ENCODE data around the gene SLU7. TPM values are rescaled to one million over a fixed set of nuclear protein-coding genes. Genes with fewer than 3 reads are reported as not detected.

SLU7 gene
- polyA plus RNA-seq (2013), result 67.9 TPM

DNA sequence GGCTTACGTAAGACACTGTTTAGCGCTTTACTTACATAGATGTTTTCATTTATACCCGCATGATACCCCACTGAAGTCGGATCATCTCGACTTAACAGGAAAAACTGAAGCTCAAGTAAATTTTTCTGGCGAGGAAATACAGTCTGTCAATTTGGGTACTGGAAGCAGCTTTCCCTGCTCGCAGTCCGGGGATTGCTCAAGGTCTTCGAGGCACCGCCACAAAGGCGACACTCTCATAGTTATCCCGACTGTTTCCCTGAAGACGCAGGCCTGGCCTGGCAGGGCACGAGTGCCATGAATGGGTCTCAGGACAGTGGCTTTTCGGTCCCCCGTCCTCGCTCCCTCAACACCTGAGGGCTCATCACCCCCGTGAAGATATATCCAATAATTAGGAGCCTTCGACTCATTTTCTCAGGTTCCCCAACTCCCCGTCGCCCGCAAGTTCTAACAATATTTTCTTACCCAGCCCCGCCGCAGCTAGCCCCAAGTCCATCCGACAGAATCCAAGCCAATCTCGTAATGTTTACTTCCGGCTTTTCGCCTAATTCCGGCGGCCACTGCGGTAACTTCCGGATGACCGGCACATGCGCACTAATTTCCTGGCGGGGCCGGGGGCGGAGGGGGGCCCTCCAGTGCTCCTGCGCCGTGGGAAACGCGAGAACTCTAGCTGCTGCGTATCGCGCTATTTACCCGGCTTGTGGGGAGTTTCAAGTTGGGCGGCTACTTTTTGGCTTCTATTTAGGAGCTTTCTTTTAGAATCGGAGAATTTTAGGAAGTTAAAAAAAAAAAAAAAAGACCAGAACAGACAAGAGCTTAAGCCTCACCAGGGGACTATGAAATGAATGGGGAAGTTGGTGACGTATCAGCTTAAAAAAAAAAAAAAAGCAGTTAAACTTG, at the start of gene SLU7:
TSS of gene SLU7 (minus strand) at position 521 of the 897 bp plus-strand sequence. CDS start 3,787 bp downstream, outside the sequence.
- no peaks in the 10 kb centered on the region for H3K9me3 ChIP-seq (ENCODE audit: control extremely low read depth in 1 of 5, control insufficient read depth in 4 of 5, insufficient read depth in 2 of 5, low read depth in 1 of 5, low read length in 4 of 5)
- DNase-seq, result peak; percentile 98 to 99 (median 99)
- H3K4me3 ChIP-seq (ENCODE audit: control insufficient read depth in 1 of 7, extremely low read depth in 1 of 7, insufficient read depth in 4 of 7, low read depth in 2 of 7, low read length in 6 of 7), result peak within 1 kb of the TSS; percentile 65 to 99 (median 96)
- ChIA-PET POLR2A (interaction anchor here (1.0 to 1.6 kb wide), 2 partner anchors 26 to 49 kb away, joined by 4 to 6 read pairs; no protein-coding TSS in a partner anchor), CTCF (interaction anchor here (0.6 to 3.2 kb wide), 6 partner anchors 10 to 25 kb away, joined by 3 to 8 read pairs (median 4); no protein-coding TSS in a partner anchor)
- under 1% methylated on average over 43 of the region's 48 CpGs for WGBS (ENCODE audit: insufficient coverage)
- H3K36me3 ChIP-seq (ENCODE audit: control insufficient read depth in 4 of 4, insufficient read depth in 4 of 4, low read length in 3 of 4), result peaks cover 3 to 12% (median 8%) of the 10 kb centered on the region in 4 experiments
- H3K27ac ChIP-seq (ENCODE audit: insufficient read depth in 1 of 2, low read depth in 1 of 2, low read length in 2 of 2, poor library complexity in 1 of 2, severe bottlenecking in 2 of 2), result peak within 1 kb of the TSS; percentile 95 to 98
- peaks cover 26 to 54% (median 44%) of the 10 kb centered on the region in 4 experiments for H3K4me1 ChIP-seq (ENCODE audit: control extremely low read depth in 1 of 4, control insufficient read depth in 4 of 4, insufficient read depth in 4 of 4, low read length in 3 of 4)
- no peaks in the 10 kb centered on the region for H3K27me3 ChIP-seq (replicated peaks in 2 of 5; ENCODE audit: control insufficient read depth in 4 of 5, insufficient read depth in 5 of 5, low read length in 4 of 5)

GRCh38 chr5:160468363-160468975, 49.6 kb upstream of the SLU7 start:
- ChIA-PET CTCF (interaction anchor here (1.2 to 5.9 kb wide), 9 partner anchors 9 to 39 kb away, joined by 3 to 115 read pairs (median 8); no protein-coding TSS in a partner anchor), POLR2A (interaction anchor here (0.7 to 3.4 kb wide), 8 partner anchors 9 to 55 kb away, joined by 3 to 26 read pairs (median 10); partner anchors contain the start of gene PTTG1)
- H3K4me3 ChIP-seq (ENCODE audit: control insufficient read depth in 1 of 7, extremely low read depth in 1 of 7, insufficient read depth in 4 of 7, low read depth in 2 of 7, low read length in 6 of 7), result peak overlapping the region; percentile 15 to 97 (median 77)
- 0% methylated on average over 3 of the region's 3 CpGs for WGBS (ENCODE audit: insufficient coverage)
- H3K27ac ChIP-seq (ENCODE audit: insufficient read depth in 1 of 2, low read depth in 1 of 2, low read length in 2 of 2, poor library complexity in 1 of 2, severe bottlenecking in 2 of 2), result peak overlapping the region; percentile 93 to 94
- H3K27me3 ChIP-seq (replicated peaks in 2 of 5; ENCODE audit: control insufficient read depth in 4 of 5, insufficient read depth in 5 of 5, low read length in 4 of 5), result no peaks in the 10 kb centered on the region
- H3K9me3 ChIP-seq (ENCODE audit: control extremely low read depth in 1 of 5, control insufficient read depth in 4 of 5, insufficient read depth in 2 of 5, low read depth in 1 of 5, low read length in 4 of 5), result no peaks in the 10 kb centered on the region
- peak in 2 of 3 donors; percentile 27 to 47 for DNase-seq
- peaks cover 0 to 1% (median 0%) of the 10 kb centered on the region in 4 experiments for H3K36me3 ChIP-seq (ENCODE audit: control insufficient read depth in 4 of 4, insufficient read depth in 4 of 4, low read length in 3 of 4)
- peaks cover 42 to 90% (median 77%) of the 10 kb centered on the region in 4 experiments for H3K4me1 ChIP-seq (ENCODE audit: control extremely low read depth in 1 of 4, control insufficient read depth in 4 of 4, insufficient read depth in 4 of 4, low read length in 3 of 4)

- WGBS (ENCODE audit: insufficient coverage), result under 1% methylated on average over 22 of the region's 29 CpGs
- CTCF ChIA-PET, result interaction anchor here (0.8 to 5.9 kb wide), 14 partner anchors 9 to 44 kb away, joined by 3 to 115 read pairs (median 5); no protein-coding TSS in a partner anchor
- POLR2A ChIA-PET, result interaction anchor here (0.7 to 3.4 kb wide), 9 partner anchors 10 to 54 kb away, joined by 3 to 26 read pairs (median 9); partner anchors contain the start of genes PTTG1 and SLU7
- peak overlapping the region; percentile 15 to 97 (median 77) for H3K4me3 ChIP-seq (ENCODE audit: control insufficient read depth in 1 of 7, extremely low read depth in 1 of 7, insufficient read depth in 4 of 7, low read depth in 2 of 7, low read length in 6 of 7)
- DNase-seq, result peak; percentile 97 to 100 (median 99)
- H3K27me3 ChIP-seq (replicated peaks in 2 of 5; ENCODE audit: control insufficient read depth in 4 of 5, insufficient read depth in 5 of 5, low read length in 4 of 5), result no peaks in the 10 kb centered on the region
- H3K36me3 ChIP-seq (ENCODE audit: control insufficient read depth in 4 of 4, insufficient read depth in 4 of 4, low read length in 3 of 4), result no peaks in the 10 kb centered on the region
- H3K9me3 ChIP-seq (ENCODE audit: control extremely low read depth in 1 of 5, control insufficient read depth in 4 of 5, insufficient read depth in 2 of 5, low read depth in 1 of 5, low read length in 4 of 5), result no peaks in the 10 kb centered on the region
- peak overlapping the region; percentile 93 to 94 for H3K27ac ChIP-seq (ENCODE audit: insufficient read depth in 1 of 2, low read depth in 1 of 2, low read length in 2 of 2, poor library complexity in 1 of 2, severe bottlenecking in 2 of 2)
- peaks cover 39 to 84% (median 72%) of the 10 kb centered on the region in 4 experiments for H3K4me1 ChIP-seq (ENCODE audit: control extremely low read depth in 1 of 4, control insufficient read depth in 4 of 4, insufficient read depth in 4 of 4, low read length in 3 of 4)
Observed at GRCh38 chr5:160467555-160468362, 48.9 kb upstream of the SLU7 start.

DNA sequence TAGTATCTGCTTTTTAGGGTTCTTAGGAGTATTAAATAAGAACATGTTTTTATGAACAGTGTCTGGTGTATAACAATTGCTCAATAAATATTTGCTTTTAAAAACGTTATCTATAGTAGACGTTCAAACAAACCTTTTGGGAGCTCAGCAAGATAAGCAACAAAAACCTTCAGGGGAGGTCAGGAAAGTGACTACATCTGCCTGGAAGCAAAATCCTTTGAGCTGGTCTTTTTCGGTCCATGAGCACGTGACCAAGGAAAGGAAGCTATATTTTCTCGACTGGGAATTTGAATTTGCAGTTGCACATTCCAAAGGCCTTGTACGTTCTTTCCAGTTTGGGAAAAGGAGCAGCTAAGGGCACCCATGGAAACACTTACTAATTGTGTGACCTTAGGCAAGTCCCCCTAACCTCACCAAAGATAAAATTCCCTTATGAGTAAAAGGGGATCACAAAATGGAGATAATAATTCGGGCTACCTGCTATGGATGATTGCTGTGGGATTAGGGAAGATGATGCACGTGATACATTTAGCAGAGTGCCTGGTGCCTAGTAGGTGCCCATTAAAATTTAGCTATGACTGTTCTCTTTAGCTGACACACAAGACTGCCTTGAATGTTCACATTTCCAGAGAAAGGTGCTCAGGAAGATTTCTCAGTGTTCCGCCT, 48.1 kb upstream of the SLU7 start:
- no peaks in the 10 kb centered on the region for H3K36me3 ChIP-seq (ENCODE audit: control insufficient read depth in 4 of 4, insufficient read depth in 4 of 4, low read length in 3 of 4)
- H3K4me3 ChIP-seq (ENCODE audit: control insufficient read depth in 1 of 7, extremely low read depth in 1 of 7, insufficient read depth in 4 of 7, low read depth in 2 of 7, low read length in 6 of 7), result peak overlapping the region in 4 of 7 experiments; percentile 1 to 31 (median 18)
- H3K4me1 ChIP-seq (ENCODE audit: control extremely low read depth in 1 of 4, control insufficient read depth in 4 of 4, insufficient read depth in 4 of 4, low read length in 3 of 4), result peaks cover 39 to 80% (median 68%) of the 10 kb centered on the region in 4 experiments
- peak overlapping the region; percentile 79 to 94 for H3K27ac ChIP-seq (ENCODE audit: insufficient read depth in 1 of 2, low read depth in 1 of 2, low read length in 2 of 2, poor library complexity in 1 of 2, severe bottlenecking in 2 of 2)
- DNase-seq, result peak in 1 of 3 donors; percentile 49
- H3K9me3 ChIP-seq (ENCODE audit: control extremely low read depth in 1 of 5, control insufficient read depth in 4 of 5, insufficient read depth in 2 of 5, low read depth in 1 of 5, low read length in 4 of 5), result no peaks in the 10 kb centered on the region
- H3K27me3 ChIP-seq (replicated peaks in 2 of 5; ENCODE audit: control insufficient read depth in 4 of 5, insufficient read depth in 5 of 5, low read length in 4 of 5), result no peaks in the 10 kb centered on the region
- ChIA-PET POLR2A (interaction anchor here (0.8 to 3.4 kb wide), 7 partner anchors 11 to 48 kb away, joined by 3 to 26 read pairs (median 10); partner anchors contain the start of genes PTTG1 and SLU7), CTCF (interaction anchor here (0.7 to 5.9 kb wide), 20 partner anchors 8 to 44 kb away, joined by 3 to 115 read pairs (median 4); no protein-coding TSS in a partner anchor)
- WGBS (ENCODE audit: insufficient coverage), result 4% methylated on average over 7 of the region's 9 CpGs

DNA sequence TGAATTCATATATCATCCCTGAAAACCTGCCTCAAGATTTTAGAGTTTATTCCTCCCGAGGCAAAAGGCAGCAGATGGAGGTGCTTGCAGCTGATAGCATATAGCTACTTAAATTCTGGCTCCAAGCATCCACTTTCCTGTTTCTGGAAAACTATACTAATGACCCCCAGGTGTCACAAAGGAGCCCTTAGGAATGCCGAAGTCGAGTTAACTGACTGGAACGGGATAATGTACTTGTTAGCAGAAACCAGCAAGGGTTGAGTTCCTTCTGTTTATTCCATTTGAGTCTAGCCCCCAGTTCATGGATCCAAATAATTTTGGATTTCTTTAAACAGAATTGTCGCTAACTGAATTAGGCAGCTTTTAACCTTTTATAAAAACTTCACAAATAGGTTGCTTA, 47.2 kb upstream of the SLU7 start:
- POLR2A ChIA-PET, result interaction anchor here (2.1 to 3.4 kb wide), 4 partner anchors 12 to 40 kb away, joined by 10 to 26 read pairs (median 14); no protein-coding TSS in a partner anchor
- Histone ChIP-seq H3K27me3 (replicated peaks in 2 of 5; ENCODE audit: control insufficient read depth in 4 of 5, insufficient read depth in 5 of 5, low read length in 4 of 5) (no peaks in the 10 kb centered on the region), H3K27ac (ENCODE audit: insufficient read depth in 1 of 2, low read depth in 1 of 2, low read length in 2 of 2, poor library complexity in 1 of 2, severe bottlenecking in 2 of 2) (no peak overlapping the region), H3K9me3 (ENCODE audit: control extremely low read depth in 1 of 5, control insufficient read depth in 4 of 5, insufficient read depth in 2 of 5, low read depth in 1 of 5, low read length in 4 of 5) (peaks cover 0 to 4% (median 0%) of the 10 kb centered on the region in 5 experiments), H3K4me1 (ENCODE audit: control extremely low read depth in 1 of 4, control insufficient read depth in 4 of 4, insufficient read depth in 4 of 4, low read length in 3 of 4) (peaks cover 31 to 72% (median 60%) of the 10 kb centered on the region in 4 experiments), H3K4me3 (ENCODE audit: control insufficient read depth in 1 of 7, extremely low read depth in 1 of 7, insufficient read depth in 4 of 7, low read depth in 2 of 7, low read length in 6 of 7) (peak overlapping the region in 1 of 7 experiments; percentile 9), H3K36me3 (ENCODE audit: control insufficient read depth in 4 of 4, insufficient read depth in 4 of 4, low read length in 3 of 4) (no peaks in the 10 kb centered on the region)
- 81% methylated on average over 4 of the region's 5 CpGs for WGBS (ENCODE audit: insufficient coverage)
- DNase-seq, result no peak
- CTCF ChIA-PET, result interaction anchor here (0.7 to 5.9 kb wide), 8 partner anchors 13 to 44 kb away, joined by 3 to 115 read pairs (median 4); no protein-coding TSS in a partner anchor
